ENCODE results near the gene PLCB4. TPM values are rescaled to one million over a fixed set of nuclear protein-coding genes. Genes with fewer than 3 reads are reported as not detected.

Gene PLCB4
- total and polyA plus RNA-seq, 7 donors: 9.7 to 21.0 (median 12.4) TPM

DNA sequence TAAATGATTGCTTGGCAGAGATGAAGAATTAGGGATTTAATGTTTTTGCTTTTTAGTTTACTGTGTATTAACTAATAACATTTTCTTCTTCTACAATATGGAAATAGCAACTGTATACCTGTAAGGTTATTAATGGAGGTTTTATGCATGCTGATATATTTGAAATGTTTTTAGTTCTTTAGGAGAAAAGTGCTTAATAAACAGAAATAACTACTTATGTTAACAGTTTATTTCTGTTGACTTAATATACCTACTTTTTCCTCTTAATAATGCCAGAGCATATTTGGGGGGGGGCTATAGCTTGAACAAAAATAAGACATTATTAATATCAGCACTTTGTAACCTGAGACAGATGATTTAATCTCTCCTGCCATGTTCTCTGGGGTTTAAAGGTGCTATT lies 33.6 kb downstream of the PLCB4 start:
- no peaks in the 10 kb centered on the region for H3K4me1 ChIP-seq
- intact Hi-C loops (cut with DNase I): no loop called here
- H3K9me3 ChIP-seq: no peaks in the 10 kb centered on the region
- H3K4me3 ChIP-seq: no peak overlapping the region
- H3K27ac ChIP-seq: no peak overlapping the region
- no peak for DNase-seq
- no peaks in the 10 kb centered on the region for H3K36me3 ChIP-seq
- TF ChIP-seq, protein P1, sequence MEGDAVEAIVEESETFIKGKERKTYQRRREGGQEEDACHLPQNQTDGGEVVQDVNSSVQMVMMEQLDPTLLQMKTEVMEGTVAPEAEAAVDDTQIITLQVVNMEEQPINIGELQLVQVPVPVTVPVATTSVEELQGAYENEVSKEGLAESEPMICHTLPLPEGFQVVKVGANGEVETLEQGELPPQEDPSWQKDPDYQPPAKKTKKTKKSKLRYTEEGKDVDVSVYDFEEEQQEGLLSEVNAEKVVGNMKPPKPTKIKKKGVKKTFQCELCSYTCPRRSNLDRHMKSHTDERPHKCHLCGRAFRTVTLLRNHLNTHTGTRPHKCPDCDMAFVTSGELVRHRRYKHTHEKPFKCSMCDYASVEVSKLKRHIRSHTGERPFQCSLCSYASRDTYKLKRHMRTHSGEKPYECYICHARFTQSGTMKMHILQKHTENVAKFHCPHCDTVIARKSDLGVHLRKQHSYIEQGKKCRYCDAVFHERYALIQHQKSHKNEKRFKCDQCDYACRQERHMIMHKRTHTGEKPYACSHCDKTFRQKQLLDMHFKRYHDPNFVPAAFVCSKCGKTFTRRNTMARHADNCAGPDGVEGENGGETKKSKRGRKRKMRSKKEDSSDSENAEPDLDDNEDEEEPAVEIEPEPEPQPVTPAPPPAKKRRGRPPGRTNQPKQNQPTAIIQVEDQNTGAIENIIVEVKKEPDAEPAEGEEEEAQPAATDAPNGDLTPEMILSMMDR (IDR thresholded peaks at IDR 0.05): no peak
- TF ChIP-seq EP300 (IDR thresholded peaks at IDR 0.05) (no peak), POLR2A (IDR thresholded peaks at IDR 0.05) (no peak), POLR2AphosphoS5 (IDR thresholded peaks at IDR 0.05) (no peak)
- H3K27me3 ChIP-seq: no peaks in the 10 kb centered on the region

DNA sequence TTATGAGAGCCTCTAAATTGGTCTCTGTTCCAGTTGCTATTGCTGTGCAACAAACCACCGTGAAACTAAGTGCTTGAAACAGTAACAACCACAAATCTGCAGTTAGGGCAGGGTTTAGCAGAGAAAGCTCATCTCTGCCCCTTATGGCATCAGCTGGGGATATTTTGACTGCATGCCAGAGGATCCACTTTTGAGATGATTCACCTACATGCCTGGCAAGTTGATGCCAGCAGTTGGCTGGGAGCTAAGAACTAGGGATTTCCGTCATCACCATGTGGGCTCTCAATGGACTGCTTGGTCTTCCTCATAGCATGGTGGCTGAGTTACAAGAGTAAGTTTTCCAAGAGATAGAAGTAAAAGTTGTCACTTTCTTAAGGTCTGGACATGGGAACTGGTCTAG lies 35.1 kb downstream of the PLCB4 start:
- H3K27ac ChIP-seq: no peak overlapping the region
- DNase-seq: no peak
- no peaks in the 10 kb centered on the region for H3K9me3 ChIP-seq
- no peak for TF ChIP-seq POLR2A (IDR thresholded peaks at IDR 0.05)
- no peak for TF ChIP-seq EP300 (IDR thresholded peaks at IDR 0.05)
- TF ChIP-seq POLR2AphosphoS5 (IDR thresholded peaks at IDR 0.05): no peak
- TF ChIP-seq, protein P1 (IDR thresholded peaks at IDR 0.05): no peak
- intact Hi-C loops (cut with DNase I): no loop called here
- 94 to 99% methylated on average over 2 of the region's 2 CpGs for WGBS, 2 donors
- peaks cover 0 to under 1% (median 0%) of the 10 kb centered on the region in 4 donors for H3K4me1 ChIP-seq
- no peak overlapping the region for H3K4me3 ChIP-seq
- H3K27me3 ChIP-seq: no peaks in the 10 kb centered on the region
- no peaks in the 10 kb centered on the region for H3K36me3 ChIP-seq

DNA sequence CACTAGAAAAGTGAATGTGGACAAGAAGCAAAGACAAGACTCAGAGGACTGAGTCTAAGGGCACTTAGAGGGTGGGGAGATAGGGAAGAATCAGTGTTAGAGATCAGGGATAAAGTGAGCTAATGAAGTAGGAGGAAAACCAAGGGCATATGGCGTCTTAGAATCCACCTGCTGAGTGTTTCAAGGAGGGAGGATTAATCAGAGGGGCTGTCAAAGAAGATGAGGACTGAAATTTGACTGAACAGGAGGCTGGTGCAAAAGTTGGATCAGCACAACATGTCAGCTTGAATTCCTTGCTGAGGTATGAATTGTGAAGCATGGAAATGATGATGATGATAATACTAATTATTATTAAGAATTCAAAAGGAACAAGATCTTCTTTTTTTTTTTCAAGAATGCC lies 39.4 kb downstream of the PLCB4 start:
- Histone ChIP-seq H3K4me3 (no peak overlapping the region), H3K36me3 (no peaks in the 10 kb centered on the region), H3K27me3 (no peaks in the 10 kb centered on the region), H3K4me1 (peaks cover 0 to 44% (median 33%) of the 10 kb centered on the region in 4 donors), H3K9me3 (no peaks in the 10 kb centered on the region), H3K27ac (no peak overlapping the region)
- TF ChIP-seq POLR2AphosphoS5 (IDR thresholded peaks at IDR 0.05) (no peak), POLR2A (IDR thresholded peaks at IDR 0.05) (no peak), EP300 (IDR thresholded peaks at IDR 0.05) (no peak)
- TF ChIP-seq, protein P1 (IDR thresholded peaks at IDR 0.05): no peak
- no peak for DNase-seq
- 85% methylated on average over 1 of the region's 1 CpG for WGBS, 2 donors
- intact Hi-C loops (cut with DNase I): no loop called here

GRCh38 chr20:9109566-9109965 lies 40.7 kb downstream of the PLCB4 start:
- WGBS, 2 donors: 74 to 85% methylated on average over 1 of the region's 1 CpG
- TF ChIP-seq POLR2A (IDR thresholded peaks at IDR 0.05) (no peak), POLR2AphosphoS5 (IDR thresholded peaks at IDR 0.05) (no peak), EP300 (IDR thresholded peaks at IDR 0.05) (no peak)
- TF ChIP-seq, protein P1 (IDR thresholded peaks at IDR 0.05): no peak
- H3K9me3 ChIP-seq: no peaks in the 10 kb centered on the region
- intact Hi-C loops (cut with DNase I): no loop called here
- no peaks in the 10 kb centered on the region for H3K36me3 ChIP-seq
- H3K4me3 ChIP-seq: no peak overlapping the region
- peaks cover 0 to 47% (median 34%) of the 10 kb centered on the region in 4 donors for H3K4me1 ChIP-seq
- H3K27me3 ChIP-seq: no peaks in the 10 kb centered on the region
- DNase-seq: no peak
- H3K27ac ChIP-seq: peak overlapping the region in 3 of 4 donors; percentile 28 to 59 (median 40)

DNA sequence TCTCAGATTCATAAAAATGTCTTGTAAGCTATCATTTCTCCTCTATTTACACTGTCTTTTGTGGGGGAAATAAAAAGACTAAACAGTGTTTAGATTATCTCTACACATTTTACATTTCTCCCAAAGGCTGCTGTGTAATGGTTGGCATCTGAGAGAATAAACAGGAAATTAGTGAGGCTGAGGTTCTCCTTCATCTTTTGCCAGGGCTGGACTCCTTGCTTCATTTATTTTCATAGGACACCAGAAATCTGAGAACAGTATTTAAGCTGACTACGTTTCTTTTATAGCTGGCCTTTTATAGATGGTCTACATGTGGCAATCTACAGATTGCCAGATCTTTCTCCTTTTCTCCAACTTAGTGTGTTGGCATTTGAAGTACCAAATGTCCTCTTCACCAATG lies 41.5 kb downstream of the PLCB4 start:
- H3K4me3 ChIP-seq: no peak overlapping the region
- H3K9me3 ChIP-seq: no peaks in the 10 kb centered on the region
- H3K36me3 ChIP-seq: no peaks in the 10 kb centered on the region
- intact Hi-C loops (cut with DNase I): no loop called here
- no peak for TF ChIP-seq POLR2A (IDR thresholded peaks at IDR 0.05)
- no peak for TF ChIP-seq EP300 (IDR thresholded peaks at IDR 0.05)
- TF ChIP-seq, protein P1 (IDR thresholded peaks at IDR 0.05): no peak
- TF ChIP-seq POLR2AphosphoS5 (IDR thresholded peaks at IDR 0.05): peak in 1 of 4 donors; percentile 27
- peak overlapping the region in 3 of 4 donors; percentile 28 to 59 (median 44) for H3K27ac ChIP-seq
- peaks cover 0 to 47% (median 34%) of the 10 kb centered on the region in 4 donors for H3K4me1 ChIP-seq
- no peaks in the 10 kb centered on the region for H3K27me3 ChIP-seq
- 43 to 53% methylated on average over 1 of the region's 1 CpG for WGBS, 2 donors
- DNase-seq: no peak
